NCI-H1092 treated with DMSO at 0.1 percent for 48 hours (cell line): ENCODE results near the gene AKAP1.

Source experiments
- DNase-seq: peaks from one replicate; lab custom pipeline; 2025; lab: John Stamatoyannopoulos, UW

The AKAP1 gene, protein sequence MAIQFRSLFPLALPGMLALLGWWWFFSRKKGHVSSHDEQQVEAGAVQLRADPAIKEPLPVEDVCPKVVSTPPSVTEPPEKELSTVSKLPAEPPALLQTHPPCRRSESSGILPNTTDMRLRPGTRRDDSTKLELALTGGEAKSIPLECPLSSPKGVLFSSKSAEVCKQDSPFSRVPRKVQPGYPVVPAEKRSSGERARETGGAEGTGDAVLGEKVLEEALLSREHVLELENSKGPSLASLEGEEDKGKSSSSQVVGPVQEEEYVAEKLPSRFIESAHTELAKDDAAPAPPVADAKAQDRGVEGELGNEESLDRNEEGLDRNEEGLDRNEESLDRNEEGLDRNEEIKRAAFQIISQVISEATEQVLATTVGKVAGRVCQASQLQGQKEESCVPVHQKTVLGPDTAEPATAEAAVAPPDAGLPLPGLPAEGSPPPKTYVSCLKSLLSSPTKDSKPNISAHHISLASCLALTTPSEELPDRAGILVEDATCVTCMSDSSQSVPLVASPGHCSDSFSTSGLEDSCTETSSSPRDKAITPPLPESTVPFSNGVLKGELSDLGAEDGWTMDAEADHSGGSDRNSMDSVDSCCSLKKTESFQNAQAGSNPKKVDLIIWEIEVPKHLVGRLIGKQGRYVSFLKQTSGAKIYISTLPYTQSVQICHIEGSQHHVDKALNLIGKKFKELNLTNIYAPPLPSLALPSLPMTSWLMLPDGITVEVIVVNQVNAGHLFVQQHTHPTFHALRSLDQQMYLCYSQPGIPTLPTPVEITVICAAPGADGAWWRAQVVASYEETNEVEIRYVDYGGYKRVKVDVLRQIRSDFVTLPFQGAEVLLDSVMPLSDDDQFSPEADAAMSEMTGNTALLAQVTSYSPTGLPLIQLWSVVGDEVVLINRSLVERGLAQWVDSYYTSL

DNA sequence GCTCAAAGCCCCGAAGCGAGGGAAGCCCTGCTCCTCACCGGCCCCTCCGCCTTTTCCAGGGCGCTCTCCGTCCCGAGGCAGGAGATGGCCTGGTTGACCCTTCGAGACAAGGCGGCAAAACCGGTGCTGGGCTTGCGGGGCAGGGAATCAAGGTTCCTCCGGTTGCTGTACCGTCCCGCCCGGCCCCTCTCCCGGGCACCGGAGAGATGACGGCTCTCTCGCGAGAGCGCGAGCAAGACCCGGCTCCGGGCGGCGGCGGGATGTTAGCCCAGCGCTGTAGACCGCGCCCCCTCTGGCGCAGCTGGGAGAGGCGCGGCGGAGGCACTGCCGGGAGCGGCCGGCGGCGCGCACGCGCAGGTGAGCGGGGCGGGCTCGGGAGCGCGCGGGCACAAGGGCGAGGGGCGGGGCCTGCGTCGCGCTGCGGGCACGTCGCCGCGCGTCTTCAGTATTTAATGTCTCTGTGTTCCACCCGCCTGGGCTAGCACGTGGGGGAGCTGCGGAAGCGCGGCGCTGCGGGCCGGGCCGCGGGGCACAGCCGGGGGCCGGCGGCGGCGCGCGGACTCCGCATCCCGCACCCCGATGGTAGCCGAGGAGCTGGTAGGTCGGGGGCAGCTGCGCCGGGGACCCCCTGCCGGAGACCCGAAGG is at the start of gene AKAP1:
Gene AKAP1, plus strand, starts transcription at position 445 of the 646 bp plus-strand sequence. CDS start 20,219 bp downstream, outside the sequence.
- DNase-seq, result peak; percentile 94

DNA sequence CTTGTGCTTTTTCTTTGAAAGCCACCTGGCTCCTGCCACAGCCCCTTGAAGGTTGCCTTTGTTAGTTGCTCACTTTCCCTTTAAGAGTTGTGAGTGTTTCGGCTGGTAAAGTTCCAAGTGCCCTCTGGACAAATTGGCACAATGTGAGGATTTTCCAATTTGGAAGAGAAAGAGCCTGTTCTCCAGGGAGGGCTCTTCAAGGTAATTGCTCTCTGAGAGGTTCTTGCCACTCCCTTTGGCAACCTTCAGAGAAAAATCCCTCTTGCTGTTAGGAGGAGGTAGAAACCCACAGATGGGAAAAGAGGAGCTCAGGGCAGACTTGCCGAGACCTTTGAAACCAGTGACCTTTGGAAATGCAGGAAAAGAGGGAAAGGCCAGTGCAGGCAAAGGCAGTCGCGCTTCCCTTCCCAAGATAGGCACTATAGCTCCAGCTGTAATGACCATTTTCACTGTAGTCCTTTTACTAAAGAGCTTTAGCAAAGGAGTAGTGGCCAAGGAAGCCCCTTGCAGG is 49.0 kb upstream of the AKAP1 start:
- peak; percentile 66 for DNase-seq

DNA sequence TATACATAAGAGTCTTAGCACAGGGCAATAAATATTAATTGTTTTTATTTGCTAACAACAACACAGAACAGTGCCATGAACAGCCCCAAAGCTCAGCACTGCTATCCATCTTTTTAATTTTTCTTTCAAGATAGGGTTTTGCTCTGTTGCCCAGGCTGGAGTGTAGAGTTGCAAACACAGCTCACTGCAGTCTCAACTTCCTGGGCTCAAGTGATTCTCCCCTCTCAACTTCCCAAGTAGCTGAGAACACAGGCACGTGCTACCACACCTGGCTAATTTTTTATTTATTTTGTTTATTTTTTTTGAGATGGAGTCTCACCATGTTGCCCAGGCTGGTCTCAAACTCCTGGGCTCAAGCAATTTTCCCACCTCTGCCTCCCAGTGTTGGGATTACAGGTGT is 47.6 kb upstream of the AKAP1 start:
- no peak for DNase-seq

DNA sequence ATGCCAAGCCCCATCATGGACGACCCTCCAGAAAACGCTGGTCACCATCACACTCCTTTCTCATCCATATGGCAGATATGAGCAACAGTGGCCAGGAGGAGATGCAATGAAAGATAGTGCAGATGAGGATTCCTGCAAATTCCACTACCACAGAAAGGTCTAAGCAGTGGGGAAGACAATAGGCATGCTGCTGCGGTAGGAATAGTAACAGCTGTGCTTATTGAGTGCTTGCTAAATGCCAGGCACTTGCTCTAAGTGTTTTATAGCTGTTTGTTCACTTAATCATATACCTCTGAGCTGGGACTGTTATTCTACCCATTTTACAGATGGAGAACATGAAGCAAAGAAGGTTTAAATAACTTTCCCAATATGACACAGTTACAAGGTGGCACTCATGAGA is 46.6 kb upstream of the AKAP1 start:
- DNase-seq, result no peak

DNA sequence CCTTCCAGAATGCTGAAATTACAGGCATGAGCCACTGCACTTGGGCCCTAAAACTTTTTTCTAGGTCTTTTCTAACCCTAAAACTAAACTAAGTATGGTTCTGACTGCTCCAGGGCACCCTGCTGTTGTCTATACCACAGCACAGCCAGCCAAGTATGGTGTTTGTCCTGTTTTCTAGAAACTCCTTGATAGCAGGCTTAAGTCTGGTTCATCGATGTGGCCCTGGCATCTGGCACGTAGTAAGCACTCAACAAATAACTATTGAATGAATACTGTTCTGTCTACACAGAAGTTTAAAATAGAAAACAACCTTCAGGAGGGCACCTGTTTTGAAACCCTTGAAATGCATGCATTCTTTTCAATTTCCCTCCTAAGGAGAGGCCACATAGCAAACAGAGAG is 44.5 kb upstream of the AKAP1 start:
- DNase-seq, result no peak

DNA sequence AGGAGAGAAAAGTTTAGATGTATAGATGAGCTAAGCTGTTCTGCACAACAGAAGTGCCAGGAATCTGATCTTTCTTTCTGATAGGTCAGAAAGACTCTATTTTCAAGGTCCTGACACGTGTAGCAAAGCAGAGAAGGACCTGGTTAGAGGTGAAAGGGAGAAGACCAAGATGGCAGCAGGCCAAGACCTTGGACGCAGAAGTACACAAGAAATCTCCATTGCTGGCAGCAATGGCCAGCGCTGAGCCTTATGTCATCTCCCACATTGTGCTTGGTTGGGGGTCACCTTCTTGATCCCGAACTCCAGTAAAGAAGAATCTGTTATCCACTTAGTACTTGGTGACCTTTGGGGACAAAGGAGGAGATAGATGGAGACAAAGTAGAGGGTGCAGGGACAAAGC is 41.8 kb upstream of the AKAP1 start:
- DNase-seq, result no peak

DNA sequence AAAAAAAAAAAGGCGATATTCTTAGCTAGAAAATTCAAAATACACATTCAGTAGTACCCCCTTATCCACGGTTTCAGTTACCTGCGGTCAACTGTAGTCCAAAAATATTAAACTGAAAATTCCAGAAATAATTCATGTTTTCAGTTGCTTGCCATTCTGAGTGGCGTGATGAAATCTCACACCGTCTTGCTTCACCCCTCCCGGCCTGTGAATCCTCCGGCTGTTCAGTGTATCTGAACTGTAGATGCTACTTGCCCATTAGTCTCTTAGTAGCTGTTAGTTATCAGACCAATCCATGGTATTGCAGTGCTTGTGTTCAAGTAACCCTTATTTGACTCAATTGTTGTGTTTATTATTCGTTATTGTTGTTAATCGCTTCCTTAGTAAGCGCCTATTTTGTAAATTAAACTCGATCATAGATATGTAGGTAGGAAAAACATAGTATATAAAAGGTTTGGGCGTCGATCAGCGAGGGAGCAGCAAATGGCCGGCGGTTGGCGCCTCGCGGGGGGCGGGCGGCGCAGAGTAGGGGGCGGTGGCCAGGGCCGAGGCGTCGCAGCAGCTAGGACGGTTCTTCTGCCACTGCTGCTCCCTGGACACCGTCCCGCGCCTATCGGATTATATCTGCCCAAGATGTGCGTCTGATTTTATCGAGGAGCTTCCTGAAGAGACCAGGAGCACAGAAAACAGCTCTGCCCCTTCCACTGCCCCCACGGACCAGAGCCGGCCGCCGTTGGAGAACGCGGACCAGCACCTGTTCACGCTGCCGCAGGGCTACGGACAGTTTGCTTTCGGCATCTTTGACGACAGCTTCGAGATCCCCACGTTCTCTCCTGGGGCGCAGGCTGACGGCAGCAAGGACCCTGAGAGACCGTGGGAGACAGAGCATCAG is 39.8 kb upstream of the AKAP1 start:
- DNase-seq, result no peak

DNA sequence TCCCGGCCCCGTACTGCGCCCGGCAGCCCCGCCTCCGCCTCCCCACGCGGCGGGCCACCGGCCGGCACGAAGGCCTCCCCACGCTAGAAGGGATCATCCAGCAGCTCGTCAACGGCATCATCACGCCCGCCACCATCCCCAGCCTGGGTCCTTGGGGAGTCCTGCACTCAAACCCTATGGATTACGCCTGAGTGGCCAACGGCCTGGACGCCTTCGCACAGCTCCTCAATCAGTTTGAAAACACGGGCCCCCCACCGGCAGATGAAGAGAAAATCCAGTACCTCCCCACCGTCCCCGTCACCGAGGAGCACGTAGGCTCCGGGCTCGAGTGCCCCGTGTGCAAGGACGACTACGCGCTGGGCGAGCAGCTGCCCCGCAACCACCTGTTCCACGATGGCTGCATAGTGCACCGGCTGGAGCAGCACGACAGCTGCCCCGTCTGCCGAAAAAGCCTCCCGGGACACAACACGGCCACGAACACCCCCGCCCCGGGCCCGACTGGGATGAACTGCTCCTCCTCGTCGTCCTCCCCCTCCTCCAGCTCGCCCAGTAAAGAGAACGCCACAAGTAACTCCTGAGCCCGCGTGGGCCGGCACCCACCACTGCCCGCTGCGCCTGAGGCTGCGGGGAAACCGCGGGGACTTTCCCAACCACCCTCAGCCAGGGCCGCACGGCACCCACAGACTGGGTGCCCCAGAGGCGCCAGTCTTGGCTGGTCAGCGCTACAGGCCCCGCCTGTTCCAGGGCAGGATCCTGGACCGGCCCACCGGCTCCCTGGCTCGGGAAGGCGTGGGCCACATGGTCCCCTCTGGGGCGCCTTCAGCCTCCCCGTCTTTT is 39.0 kb upstream of the AKAP1 start:
- DNase-seq, result no peak

DNA sequence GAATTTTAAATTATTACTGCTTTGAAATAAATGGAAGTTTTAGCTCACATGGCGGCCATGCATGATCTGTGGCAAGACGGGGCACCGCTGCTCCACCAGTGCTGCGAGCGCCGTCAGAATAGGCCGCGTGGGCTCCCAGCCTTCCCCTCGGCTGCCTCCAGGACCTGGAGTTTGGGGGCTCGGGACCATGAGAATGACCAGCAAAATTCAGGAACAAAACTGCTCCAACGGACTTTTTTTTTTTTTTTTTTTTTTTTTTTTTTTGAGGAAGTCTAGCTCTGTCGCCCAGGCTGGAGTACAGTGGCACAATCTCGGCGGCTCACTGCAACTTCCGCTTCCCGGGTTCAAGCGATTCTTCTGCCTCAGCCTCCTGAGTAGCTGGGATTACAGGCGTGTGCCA is 38.3 kb upstream of the AKAP1 start:
- DNase-seq, result no peak

DNA sequence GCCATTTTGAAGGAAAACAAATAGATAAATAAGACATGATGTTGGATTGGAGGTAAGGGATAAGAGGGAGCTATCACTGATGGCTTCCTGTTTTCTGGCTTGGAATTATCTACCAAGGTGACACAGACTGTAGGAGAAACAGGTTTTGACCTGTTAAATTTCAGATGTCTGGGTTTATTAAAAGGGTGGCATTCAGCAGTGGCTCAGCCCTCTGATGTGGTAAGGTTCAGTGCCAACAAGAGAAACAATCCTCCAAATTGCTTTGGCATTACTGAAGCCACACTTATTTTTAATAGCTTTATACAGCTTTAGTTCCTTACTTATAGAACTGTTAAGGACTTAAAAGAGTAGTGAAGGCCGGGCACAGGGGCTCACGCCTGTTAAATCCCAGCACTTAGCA is 37.0 kb upstream of the AKAP1 start:
- no peak for DNase-seq

DNA sequence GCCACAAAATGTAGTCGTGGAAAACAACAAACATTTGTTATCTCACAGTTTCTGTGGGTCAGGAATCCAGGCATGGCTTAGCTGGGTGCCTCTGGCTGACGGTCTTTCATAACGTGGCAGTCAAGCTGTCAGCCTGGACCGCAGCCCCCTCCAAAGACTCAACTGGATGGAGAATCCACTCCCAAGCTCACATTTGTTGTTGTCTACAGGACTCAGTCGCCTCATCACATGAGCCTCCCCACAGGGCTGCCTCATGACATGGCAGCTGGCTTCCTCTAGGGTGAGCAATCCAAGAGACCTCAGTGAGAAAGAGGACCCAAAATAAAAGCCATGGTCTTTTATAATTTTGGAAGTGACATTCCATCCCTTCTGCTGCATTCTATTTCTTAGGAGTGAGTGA is 34.7 kb upstream of the AKAP1 start:
- no peak for DNase-seq

DNA sequence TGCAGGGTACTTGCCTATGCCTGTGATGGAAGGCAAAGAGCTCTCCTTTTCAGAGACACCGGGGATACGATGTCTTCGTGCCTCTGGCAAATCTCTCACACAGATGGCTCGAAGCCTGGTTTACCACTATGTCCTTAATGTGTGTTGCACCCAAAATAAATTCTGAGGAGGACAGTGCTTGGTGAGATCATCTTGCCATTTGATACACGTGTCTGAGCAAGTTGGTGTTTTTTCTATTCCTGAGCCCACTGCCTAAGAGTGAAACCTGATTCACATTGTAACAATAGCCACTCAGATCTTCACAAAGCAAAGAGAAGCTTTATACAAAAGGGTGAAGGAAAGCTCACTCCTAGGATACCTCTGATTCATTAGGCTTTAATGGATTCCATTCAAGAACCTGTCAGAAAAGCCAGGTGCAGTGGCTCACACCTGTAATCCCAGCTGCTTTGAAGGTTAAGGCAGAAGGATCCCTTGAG is 33.1 kb upstream of the AKAP1 start:
- DNase-seq, result peak; percentile 45

DNA sequence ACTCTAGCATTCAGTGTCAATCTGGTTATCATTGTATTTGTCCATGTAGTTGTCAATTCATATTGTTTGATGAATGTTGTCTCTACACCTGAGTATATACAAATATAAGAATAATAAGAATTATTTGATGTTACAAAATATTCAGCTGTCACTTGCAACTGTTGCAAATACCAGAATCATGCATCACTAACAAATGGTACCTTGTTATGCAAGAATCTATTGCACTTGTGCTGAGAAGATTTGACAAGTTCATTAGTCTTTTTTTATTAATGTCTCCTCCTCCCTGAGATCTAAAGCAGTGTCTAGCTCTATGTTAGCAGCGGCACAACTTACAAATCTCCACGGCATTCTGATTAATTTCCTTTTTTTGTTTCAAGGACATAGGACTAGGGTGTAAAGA is 22.2 kb upstream of the AKAP1 start:
- no peak for DNase-seq

DNA sequence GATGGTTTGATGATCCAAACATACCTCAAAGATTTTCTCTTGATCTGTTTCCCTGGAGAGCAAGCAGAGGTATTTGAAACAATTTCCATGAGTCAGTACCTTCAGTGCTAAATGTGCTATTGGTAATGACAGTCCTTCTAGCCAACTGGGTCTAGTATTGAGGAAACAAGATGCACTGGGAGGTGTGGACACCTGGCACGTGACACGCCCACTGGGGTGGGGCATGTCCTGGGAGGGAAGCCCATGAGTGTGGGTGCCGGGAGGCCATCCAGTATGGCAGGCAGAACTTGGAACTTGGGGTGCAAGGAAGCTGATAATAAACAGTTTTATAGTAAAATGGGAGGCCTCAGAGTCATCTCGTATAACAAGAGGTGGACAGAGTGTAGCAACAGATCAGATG is 17.9 kb upstream of the AKAP1 start:
- no peak for DNase-seq

DNA sequence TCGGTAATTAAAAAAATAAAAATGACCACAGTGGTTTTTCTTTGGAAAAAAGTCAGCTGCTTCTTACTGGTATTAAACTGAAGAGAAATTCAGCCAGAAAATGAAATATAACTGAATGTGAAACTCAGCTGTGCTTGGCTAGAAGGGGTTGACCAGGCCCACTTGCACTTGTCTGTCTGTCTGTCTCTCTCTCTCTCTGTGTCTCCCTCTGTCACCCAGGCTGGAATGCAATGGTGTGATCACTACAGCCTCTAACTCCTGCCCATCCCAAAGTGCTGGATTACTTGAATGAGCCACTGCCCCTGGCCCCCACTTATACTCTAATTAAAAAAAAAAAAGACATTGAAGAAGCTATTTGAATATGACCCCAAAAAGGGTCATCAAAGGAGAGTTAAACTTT is 17.3 kb upstream of the AKAP1 start:
- DNase-seq, result no peak

DNA sequence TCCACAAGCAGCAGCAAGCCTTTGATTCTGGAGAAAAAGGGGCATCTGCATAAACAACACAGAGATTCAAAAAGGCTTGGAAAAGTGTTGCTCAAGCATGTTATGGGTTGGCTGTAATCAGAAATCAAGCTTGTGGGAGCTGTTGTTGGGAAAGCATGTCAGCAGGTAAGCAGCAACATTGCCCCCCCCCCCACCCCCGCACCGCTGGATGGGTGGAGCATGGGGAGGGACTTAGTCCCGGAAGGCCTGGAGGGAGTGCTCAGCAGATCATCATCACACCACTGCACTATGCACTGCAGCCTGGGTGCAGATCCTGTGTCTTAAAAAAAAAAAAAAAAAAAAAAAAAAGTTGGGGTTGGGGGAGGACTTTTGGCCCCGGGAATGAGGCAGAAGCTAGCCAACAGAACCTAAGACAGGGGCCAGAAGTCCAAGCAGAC is 16.8 kb upstream of the AKAP1 start:
- no peak for DNase-seq

DNA sequence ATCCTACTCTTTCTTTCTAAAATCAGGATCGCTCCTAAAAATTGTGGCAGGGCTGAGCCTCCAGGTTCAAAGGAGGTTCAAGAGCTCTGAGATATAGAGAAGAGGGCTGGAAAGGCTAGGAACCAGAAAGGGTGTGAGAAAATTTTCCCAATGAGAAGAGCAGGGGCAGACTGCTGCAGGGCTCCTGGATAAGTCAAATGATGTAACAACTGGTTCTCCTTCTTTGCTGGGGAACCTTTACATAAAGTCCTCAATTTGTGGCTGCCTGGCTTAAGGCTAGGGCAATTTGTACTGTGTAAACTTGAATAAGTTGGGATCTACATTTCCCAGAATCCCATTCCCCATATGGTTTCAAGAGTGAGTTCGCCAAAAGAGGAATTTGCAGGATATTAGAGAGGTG is 16.3 kb upstream of the AKAP1 start:
- no peak for DNase-seq

DNA sequence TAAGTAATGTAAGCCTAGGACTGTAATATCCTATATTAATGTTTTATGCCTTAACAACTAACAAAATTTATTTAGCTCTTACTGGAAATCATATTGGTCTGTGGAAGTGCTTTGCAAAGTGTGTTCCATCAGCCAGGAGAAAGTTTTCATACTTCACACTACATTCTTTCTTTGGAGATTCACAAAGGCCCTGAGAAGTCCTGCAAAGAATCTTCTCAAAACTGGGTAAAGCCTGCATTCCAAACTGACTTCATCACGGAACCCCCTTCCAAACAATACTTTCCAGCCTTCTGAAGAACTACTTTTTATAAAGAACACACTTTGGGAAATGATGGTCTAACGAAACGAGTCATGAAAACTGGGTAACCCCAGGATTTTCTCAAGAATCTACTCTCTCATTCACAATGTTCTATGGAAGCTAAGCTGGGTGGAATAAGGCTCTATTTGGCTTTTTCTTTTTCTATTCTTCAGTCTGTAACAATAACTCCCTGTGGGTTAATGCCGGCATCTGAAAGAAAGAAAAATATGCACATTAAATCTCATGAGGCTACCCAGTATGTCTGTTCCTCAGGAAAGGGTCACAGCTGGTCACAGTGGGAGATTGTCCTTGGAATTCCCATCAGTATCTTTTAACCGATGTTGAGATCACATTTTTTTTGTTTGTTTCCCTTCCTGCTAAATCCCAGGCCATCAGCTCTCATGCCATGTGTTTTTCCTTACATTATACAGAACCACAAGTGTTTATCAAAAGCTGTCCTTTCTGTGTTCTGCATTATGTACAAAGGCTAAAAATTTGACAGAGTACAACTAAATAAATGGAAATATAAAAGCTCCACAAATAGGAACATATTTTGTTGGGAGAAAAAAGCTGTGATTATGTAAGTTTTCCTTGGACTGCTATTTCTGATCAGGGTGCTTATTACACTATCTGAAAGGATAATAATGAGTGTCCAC is 12.8 kb upstream of the AKAP1 start:
- no peak for DNase-seq

DNA sequence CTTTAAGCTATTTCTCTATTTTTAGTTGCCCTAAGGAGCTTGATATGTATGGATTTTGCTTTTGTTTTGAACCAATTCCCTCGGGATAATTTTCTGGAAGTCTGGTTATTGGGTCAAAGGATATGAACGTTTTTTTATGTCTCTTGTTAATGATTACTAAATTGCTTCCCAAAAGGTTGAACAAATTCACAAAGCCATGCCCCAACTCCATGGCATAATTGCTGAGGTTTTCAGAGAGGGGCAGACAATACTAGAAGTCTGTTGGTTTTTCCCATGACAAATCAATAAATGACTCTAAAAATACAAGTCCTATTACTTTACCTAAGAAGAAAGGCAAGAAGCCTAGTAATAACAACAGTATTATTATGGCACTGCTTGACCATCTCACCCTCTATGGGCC is 11.4 kb upstream of the AKAP1 start:
- no peak for DNase-seq
